Upper lobe of left lung (tissue), 4 donors: ENCODE results near the gene WDPCP.
"Not testable (repeated sequence)": the region's sequence is repeated elsewhere in the genome, so short reads cannot be mapped to it uniquely, and the experiment has no call there.

Experiments used
- CTCF ChIP-seq, 6 experiments: fragments of 450-650 bp in 4 of 6; fragments of 200-600 bp in 2 of 6; sonication (generic) in 2 of 6; IDR thresholded peaks; one replicate each; pipeline ENCODE4 v1.5.1; 2016 to 2019; ENCODE audit warnings: antibody characterized with exemption in 6 of 6
- EP300 ChIP-seq, 4 donors: sonication (generic); formaldehyde crosslinking; IDR thresholded peaks; one replicate each; pipeline ENCODE4 v1.5.1; 2017; ENCODE audit warnings: antibody characterized with exemption in 4 of 4, control low read depth in 2 of 4
- POLR2A ChIP-seq, 4 donors: fragments of 450-650 bp; IDR thresholded peaks; one replicate each; pipeline ENCODE4 v1.5.1; 2016 to 2017; ENCODE audit warnings: antibody characterized with exemption in 4 of 4, mild to moderate bottlenecking in 2 of 4
- POLR2AphosphoS5 ChIP-seq, 2 donors: sonication (generic); formaldehyde crosslinking; IDR thresholded peaks; one replicate each; pipeline ENCODE4 v1.5.1; 2017; ENCODE audit warnings: antibody characterized with exemption in 2 of 2

GRCh38 chr2:63286520-63286919 lies 301.8 kb downstream of the WDPCP start:
- TF ChIP-seq POLR2AphosphoS5, EP300, CTCF, POLR2A (IDR thresholded peaks at IDR 0.05): not testable (repeated sequence)
